ENCODE data around the gene RET.

Gene RET

DNA sequence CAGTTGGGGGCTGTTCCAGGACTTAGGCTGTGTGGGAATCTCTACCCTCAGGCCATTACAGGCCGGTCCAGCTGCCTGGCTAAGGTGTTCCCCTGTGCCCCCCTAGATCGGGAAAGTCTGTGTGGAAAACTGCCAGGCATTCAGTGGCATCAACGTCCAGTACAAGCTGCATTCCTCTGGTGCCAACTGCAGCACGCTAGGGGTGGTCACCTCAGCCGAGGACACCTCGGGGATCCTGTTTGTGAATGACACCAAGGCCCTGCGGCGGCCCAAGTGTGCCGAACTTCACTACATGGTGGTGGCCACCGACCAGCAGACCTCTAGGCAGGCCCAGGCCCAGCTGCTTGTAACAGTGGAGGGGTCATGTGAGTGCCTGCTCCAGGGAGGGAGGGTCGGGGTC lies 34.2 kb downstream of the RET start:
- no peak for DNase-seq

DNA sequence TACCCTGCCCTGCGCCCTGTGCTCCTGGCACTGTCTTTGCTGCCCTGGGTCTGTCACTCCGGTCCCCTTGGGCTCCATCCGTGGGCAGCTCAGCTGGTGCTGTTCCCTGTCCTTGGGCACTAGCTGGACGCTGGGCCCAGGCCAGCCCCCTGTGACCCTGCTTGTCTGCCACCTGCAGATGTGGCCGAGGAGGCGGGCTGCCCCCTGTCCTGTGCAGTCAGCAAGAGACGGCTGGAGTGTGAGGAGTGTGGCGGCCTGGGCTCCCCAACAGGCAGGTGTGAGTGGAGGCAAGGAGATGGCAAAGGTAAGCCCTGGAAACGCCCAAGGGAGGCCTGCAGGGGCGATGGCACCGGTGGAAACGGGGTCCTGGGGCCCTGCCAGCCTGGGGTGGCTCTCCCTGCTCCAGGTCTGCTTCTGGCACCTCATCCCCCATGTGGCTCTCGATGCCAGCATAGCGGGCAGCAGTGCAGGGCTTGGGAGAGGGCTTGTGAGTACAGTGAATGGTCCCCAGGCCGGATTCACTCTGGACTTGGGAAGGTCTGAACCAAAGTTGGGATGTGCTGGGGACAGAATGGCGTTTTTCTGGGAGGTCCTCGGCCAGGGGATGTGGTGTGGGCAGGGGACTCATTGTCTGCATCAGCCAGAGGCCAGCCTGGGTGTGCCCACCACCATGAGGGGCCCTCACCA lies 35.2 kb downstream of the RET start:
- DNase-seq = no peak

DNA sequence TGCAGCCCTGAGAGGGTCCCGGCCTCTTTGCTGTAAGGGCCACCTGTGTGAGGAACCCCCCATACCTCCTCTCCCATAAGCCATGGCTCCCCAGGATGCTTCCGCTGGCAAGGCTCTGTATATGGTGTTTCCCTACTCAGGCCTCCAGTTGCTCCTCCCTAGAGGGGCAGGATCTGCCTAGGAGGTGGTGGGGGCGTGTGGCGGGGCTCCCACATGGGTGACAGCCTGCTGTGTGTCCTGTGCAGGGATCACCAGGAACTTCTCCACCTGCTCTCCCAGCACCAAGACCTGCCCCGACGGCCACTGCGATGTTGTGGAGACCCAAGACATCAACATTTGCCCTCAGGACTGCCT lies 35.7 kb downstream of the RET start:
- no peak for DNase-seq

DNA sequence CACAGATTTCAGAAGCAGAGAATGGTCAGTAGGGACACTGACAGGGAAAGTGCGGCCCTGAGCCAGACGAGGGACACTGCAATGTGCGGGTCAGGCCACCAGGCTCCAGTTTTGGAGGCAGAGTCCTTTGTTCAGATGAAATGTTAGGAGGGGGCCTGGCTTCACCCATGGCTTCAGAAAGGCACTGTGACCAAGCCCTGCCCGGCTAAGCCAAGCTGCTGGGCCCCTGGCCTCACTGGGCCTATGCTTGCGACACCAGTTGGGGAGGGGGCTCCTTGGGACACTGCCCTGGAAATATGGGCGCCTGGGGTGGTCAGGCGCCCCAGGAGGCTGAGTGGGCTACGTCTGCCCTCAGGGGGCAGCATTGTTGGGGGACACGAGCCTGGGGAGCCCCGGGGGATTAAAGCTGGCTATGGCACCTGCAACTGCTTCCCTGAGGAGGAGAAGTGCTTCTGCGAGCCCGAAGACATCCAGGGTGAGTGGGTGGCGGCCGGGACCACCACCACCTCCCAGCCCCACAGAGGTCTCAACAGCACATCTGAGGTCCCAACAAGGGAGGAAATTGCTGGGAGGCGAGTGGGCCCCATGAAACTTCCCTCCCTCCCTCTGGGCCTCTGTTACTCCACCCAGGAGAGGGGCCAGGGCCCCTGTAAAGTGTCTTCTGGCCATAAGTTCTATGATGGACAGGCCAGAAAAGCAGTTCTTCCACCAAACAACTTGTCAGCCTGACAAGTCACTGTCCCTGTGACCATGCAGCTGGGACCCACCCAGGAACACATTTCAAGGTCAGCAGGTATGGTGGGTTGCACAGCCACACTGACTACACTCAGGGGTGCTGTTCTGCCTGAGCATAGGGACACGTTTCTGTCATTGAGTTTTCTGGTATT lies 36.6 kb downstream of the RET start:
- no peak for DNase-seq

DNA sequence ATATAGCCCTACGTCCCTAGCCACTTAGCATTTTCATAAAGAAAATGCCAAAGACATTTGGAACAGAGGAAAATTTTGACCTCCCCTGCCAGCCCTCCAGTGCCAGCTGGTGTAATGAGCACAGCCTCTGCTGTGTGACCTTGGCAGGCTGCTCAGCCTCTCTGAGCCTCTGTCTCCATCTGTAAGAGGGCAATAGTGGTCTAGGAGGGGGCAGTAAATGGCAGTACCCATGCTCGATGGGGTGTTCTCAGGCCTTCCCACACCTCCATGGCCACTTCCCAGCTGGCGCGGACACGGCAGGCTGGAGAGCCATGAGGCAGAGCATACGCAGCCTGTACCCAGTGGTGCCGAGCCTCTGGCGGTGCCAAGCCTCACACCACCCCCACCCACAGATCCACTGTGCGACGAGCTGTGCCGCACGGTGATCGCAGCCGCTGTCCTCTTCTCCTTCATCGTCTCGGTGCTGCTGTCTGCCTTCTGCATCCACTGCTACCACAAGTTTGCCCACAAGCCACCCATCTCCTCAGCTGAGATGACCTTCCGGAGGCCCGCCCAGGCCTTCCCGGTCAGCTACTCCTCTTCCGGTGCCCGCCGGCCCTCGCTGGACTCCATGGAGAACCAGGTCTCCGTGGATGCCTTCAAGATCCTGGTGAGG lies 37.3 kb downstream of the RET start:
- no peak for DNase-seq

DNA sequence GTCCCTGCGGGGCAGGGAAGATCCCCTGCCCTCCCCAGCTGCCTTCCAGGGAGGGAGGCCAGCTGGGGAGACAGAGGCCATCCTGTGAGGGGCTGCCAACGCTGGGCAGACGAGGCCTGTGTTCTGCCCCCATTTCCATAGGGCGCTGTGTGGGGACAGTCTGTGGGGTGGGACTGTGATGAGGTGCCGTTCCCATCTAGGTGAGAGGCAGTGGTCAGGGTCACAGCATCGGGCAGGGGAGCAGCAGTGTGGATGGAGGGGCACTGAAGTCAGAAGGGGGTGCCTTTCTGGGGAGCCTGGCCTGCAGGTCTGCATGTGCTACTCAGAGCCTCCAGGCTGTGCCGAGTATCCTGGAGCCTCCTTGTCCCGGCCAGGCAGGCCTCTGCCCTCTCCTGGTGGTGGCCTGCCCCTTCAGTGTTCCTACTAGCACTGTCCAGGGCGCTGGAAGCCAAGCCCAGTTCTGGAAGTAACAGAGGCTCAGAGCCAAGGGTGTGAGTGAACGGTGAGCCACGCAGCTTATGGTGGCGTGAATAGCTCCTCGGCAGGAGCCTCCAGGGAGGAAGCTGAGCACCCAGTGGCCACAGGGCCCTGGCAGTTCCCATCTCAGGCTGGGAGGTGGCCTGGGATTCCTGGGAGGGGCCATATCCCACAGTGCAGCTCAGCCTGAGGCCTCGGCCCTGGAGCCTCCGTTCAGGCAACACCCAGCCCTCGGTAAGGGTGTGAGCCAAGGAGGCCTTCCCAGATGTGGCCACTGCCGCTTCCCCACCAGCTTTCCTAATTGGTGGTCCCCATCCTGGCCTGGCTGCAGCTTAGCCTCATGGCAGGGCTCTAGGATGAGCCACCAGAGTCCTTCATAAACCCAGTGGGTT lies 38.1 kb downstream of the RET start:
- DNase-seq = no peak

DNA sequence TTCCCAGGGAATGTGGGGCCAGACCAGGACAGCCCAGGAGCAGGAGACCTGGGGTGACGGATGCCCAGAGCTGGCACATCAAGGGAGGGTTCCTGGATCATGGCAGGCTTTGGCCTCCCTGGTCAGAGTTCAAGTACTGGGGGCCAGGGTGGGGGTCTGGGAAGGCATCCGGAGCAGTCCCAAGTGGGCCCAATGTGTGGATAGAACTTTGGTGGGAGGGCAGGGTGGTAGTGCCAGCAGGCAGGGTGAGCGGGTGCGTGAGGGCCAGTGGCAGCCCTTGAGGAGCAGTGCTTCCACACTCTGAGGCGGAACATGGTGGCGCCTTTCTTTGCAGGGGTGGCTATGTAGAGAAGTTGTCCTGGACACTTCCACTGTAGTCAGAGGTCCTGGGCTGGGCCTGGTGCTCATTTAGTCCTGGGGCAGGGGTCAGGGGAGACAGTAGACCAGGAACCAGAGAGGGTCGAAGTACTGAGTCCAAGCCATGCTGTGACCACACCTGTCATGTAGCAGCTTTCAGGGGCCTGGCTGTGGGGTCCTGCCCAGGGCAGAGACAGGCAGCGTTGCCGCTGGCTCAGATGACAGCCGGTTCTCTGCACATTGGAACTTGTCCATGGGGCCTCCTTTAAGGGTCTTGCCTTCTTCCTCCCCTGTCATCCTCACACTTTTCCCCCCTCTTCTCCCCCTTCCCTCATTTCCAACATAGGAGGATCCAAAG lies 39.2 kb downstream of the RET start:
- DNase-seq = no peak

DNA sequence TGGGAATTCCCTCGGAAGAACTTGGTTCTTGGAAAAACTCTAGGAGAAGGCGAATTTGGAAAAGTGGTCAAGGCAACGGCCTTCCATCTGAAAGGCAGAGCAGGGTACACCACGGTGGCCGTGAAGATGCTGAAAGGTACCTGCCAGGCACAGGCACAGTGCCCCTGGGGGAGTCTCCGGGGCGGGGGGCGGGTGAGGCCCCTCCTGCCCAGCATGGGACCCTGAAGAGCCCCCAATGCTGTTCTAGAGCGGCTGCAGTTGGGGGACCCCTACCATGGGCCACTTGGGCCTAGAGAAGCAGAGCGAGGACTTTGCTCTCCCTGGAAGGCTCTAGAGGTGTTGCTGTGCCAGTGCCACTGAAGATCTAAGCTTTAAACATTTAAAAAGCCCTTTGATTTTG lies 39.7 kb downstream of the RET start:
- no peak for DNase-seq

DNA sequence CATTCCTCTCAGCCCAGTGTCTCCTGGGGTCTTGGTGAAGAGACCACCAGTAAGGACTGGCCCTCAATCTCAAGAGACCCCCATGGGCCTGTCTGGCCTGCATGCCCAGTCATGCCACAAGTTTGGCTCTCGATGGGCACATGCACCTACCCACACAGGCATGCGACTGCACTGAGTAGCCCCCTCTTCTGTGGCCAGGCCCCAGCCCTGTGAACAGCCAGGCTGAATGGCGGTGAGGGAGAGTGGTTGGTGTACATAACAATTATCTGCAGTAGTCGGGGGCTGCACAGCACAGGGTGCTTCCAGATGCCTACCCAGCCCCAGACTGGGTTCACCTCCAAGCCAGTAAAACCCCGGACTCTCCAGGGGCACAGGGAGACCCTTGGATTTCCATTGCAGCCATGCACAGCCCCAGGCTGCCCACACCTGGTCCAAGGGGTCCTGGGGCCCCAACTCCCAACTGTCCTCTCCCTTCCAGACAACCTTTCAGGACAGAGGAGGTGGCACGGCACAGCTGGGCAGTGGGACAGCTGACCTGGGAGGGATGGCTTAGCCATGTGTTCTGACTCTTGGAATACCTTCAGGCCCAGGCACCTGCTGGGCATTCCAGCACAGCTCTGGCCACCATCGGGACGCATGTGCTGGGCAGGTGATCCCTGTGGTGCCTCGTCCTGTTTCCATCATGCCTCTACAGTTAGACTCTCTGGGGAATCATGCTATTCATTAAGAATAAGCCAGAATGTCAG lies 40.3 kb downstream of the RET start:
- no peak for DNase-seq

DNA sequence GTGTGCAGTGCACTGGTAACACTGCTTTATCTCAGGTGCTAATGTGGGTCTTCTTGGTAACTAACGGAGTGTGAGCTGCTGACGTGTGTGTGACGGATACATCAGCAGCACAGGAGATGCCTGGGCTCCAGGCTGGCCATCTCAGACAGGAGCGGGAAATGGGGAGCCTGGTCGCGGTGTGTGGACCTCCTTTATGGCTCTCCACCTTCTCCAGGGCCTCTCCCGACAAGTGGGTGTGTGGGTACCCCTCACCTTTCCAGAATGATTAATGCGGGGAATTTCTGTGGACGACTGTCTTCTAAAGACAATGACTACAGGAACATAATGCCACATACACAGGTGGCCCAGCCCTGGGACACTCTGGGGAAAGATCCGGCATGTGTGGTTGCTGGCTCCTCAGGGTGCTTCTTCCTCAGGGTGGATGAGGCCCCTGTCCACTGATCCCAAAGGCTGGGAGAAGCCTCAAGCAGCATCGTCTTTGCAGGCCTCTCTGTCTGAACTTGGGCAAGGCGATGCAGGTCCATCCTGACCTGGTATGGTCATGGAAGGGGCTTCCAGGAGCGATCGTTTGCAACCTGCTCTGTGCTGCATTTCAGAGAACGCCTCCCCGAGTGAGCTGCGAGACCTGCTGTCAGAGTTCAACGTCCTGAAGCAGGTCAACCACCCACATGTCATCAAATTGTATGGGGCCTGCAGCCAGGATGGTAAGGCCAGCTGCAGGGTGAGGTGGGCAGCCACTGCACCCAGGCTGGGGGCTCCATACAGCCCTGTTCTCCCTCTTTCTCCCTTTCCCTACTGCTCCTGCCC lies 41.1 kb downstream of the RET start:
- no peak for DNase-seq

DNA sequence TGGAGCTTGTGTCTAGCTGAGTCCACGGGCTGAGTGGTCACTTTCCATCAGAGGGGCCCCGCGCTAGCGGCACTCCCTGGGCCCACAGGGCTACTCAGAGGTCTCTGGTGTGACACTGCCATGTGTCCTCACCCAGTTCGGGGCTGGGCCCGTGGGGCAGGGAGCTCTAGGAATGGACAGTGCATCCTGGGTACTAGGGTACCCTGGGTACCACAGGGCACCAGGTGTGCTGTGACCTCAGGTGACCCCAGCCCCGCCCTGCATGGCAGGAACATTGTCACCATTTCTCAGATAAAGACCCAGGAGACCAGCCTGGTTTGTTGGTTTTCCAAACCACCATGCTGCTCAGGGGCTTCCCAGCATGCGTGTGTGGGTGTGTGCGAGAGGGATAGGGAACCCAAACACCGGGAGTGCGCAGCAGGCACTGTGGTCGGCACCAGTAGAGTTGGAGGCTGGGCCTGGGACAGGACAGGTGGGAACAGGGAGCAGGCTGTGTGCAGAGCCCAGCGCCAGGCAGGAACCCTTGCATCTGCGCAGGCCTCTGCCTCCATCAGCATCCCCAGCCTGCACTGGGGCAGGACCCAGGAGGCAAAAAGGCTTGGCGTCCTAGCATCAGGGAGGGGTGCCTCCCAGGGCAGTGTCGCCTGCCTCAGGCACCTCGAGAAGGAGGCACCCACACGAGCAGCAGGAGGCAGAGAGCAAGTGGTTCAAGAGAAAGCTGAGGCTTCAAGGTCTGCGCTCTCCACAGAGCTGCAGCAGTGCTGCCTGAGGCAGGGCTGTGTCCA lies 42.0 kb downstream of the RET start:
- DNase-seq = no peak

DNA sequence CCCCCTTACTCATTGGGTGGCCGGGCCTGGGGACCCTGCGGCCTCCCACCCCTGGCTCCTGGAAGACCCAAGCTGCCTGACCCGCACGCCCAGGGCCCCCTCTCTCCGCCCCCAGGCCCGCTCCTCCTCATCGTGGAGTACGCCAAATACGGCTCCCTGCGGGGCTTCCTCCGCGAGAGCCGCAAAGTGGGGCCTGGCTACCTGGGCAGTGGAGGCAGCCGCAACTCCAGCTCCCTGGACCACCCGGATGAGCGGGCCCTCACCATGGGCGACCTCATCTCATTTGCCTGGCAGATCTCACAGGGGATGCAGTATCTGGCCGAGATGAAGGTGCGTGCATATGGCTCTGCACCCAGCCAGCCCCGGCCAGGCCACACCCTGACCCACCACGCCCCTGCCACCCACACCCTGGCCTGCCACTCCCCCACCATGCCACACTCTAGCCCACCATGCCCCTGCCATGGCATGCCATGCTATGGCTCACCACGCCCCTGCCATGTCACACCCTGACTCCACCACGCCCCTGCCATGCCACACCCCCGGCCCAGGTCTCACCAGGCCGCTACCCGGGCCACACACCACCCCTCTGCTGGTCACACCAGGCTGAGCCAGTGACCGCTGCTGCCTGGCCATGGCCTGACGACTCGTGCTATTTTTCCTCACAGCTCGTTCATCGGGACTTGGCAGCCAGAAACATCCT lies 42.7 kb downstream of the RET start:
- DNase-seq = no peak

DNA sequence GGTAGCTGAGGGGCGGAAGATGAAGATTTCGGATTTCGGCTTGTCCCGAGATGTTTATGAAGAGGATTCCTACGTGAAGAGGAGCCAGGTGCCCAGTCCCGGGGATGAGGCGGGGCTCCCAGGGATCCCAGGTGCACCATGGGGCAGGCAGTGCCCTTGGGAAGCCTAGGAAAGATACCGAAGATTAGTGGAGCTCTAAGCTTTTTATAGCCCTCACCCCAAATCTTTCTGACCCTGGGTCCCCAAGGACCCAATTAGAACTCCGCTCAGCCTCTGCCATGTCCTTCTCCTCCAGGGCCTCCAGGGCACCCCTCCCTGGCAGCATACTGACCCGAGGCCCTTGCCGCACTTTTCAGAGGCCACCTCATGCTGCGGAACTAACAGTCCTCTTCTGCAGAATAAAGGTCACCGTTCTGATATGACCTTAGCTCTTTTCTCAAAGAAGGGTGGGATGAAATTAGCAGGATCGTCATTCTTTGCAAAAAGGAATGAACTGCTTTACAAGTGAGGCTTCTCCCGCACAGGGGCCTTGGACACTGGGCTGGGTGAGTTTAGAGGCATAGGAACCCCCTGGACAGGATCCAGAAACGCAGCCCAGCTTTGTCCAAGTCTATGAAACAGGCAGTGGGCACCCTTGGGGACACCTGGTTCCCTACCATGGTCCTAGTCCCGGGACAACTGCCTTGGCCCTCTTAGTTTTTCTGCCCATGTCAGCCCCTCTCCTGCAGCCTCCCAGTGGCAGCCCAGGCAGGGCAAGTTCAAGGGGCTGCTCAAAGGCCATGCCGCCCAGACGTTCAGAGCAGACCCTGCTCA lies 43.5 kb downstream of the RET start:
- no peak for DNase-seq

DNA sequence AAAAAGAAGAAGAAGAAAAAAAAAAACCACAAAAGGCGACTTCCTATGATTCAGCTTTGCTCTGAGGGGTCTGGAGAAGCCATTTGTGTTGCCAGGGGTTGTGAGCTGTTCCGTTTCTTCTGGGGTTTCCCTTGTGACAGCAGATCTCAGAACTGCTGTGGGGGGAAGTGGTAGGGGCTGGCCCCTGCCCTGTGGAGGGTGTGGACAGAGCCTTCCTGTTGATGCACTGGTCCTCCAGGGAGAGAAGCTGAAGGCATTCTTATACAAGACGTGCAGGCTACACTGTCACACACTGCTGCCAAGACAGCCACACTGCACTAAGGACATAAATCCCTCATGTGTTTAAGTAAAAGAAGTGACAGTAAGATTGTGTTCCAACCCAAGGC lies 44.1 kb downstream of the RET start:
- no peak for DNase-seq

DNA sequence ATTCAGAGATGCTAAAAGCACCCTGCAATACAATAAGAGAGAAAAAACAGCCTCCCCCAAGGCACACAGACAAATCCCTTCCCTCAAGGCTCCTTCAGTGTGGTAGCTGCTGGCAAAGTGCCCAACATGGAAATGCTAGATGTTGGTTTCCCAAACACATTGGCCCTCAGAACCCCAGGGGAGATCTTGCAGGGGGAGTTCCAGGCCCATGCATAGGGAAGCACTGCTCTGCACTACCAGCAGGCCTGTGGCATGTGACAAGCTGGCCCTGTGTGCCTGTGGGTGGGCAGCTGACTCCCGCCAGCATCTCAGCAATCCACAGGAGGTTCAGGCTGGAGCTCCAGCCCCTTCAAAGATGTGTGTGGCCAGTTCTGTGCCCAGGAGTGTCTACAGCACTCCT lies 44.6 kb downstream of the RET start:
- no peak for DNase-seq

DNA sequence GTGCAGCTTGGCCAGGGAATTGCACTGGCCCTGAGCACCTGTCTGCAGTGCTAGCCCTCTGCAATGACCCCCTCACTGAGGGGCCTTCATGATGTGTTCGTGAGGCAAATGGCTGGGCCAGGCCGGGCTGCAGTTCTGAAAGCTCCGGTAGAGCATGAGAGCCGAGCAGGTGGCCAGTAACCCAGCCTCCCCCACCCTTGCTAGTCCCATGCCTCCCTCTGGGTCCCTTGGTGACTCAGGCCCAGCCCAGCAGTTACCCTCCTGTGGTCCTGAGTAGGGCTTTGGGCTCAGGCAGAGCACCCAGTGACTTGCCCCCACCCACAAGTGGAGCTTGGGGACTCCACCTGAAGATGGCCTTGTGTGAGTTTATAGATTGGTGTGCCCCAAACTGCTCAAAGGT lies 45.2 kb downstream of the RET start:
- DNase-seq = no peak

DNA sequence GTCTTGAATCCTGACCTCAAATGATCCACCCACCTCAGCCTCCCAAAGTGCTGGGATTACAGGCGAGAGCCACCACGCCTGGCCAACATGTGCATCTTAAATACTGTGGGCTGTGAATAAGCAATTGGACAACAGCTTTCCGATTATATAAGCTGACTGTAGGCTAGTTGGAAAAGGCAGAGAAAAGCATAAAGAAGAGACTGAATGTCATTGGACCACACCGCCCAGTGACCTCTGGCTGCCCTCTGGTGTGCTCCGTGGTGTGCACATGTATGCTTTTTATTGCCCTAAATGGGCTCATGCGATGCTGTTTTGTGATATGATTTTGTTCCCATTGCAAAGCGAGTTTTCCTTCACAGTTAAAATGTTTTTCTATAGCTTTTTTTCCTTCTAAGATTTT lies 46.0 kb downstream of the RET start:
- no peak for DNase-seq

DNA sequence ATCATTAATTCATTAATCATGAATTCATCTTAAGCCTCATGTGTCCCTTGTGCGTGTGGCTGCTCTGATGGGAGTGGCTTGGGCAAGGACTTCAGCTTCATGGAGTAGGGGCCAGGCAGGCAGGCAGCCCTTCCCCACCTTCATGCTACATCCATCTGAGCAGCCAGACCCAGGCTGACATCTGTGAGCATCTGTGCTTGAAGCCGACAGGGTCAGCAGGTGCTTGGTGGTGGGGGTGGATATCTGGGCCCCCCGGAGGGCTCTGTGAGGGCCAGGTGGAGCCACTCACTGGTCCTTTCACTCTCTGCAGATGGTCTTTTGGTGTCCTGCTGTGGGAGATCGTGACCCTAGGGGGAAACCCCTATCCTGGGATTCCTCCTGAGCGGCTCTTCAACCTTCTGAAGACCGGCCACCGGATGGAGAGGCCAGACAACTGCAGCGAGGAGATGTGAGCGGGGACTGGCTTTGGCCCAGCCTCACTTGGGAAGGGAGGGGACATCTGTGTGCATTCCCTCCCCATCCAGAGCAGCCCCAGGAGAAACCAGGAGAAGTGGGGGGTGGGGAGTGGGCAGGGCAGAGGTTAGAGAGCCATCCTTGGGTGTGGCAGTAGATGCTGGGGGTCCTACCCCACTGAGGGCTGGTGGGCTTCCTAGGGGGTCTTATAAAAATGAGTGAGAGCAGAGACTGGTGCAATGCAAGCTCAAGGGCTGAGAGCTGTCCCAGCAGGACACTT lies 46.7 kb downstream of the RET start:
- no peak for DNase-seq
